ENCODE results near the gene TBC1D10B.

The TBC1D10B gene

GRCh38 chr16:30370456-30371247 lies at the start of gene TBC1D10B:
TSS of gene TBC1D10B (minus strand) at chr16:30370494. CDS start at chr16:30370183, 311 bp downstream.
- DNase-seq (ENCODE audit: low read depth in 2 of 2) = peak; percentile 97 to 98

- DNase-seq (ENCODE audit: low read depth in 2 of 2) = no peak
Observed at GRCh38 chr16:30418350-30419181, 48.3 kb upstream of the TBC1D10B start.

GRCh38 chr16:30417529-30418349 lies 47.4 kb upstream of the TBC1D10B start:
- peak; percentile 63 to 82 for DNase-seq (ENCODE audit: low read depth in 2 of 2)

- no peak for DNase-seq (ENCODE audit: low read depth in 2 of 2)
Observed at GRCh38 chr16:30416624-30417528, 46.6 kb upstream of the TBC1D10B start.

- no peak for DNase-seq (ENCODE audit: low read depth in 2 of 2)
Observed at GRCh38 chr16:30416047-30416603, 45.8 kb upstream of the TBC1D10B start.

- DNase-seq (ENCODE audit: low read depth in 2 of 2) = no peak
Observed at GRCh38 chr16:30414159-30414558, 43.9 kb upstream of the TBC1D10B start.

GRCh38 chr16:30413112-30413806 lies 43.0 kb upstream of the TBC1D10B start:
- no peak for DNase-seq (ENCODE audit: low read depth in 2 of 2)

- DNase-seq (ENCODE audit: low read depth in 2 of 2) = peak; percentile 93
Observed at GRCh38 chr16:30409125-30410060, 39.1 kb upstream of the TBC1D10B start.

GRCh38 chr16:30407804-30408534 lies 37.7 kb upstream of the TBC1D10B start:
- DNase-seq (ENCODE audit: low read depth in 2 of 2) = no peak

GRCh38 chr16:30407102-30407803 lies 37.0 kb upstream of the TBC1D10B start, which contains the start of gene ZNF771:
TSS of gene ZNF771 (plus strand) at chr16:30407606. CDS start at chr16:30408054, 448 bp downstream.
- DNase-seq (ENCODE audit: low read depth in 2 of 2) = peak; percentile 86 to 95

GRCh38 chr16:30406795-30407101 lies 36.5 kb upstream of the TBC1D10B start:
- no peak for DNase-seq (ENCODE audit: low read depth in 2 of 2)

- DNase-seq (ENCODE audit: low read depth in 2 of 2) = no peak
Observed at GRCh38 chr16:30401768-30402425, 31.6 kb upstream of the TBC1D10B start.

- no peak for DNase-seq (ENCODE audit: low read depth in 2 of 2)
Observed at GRCh38 chr16:30399435-30400186, 29.3 kb upstream of the TBC1D10B start.

GRCh38 chr16:30398661-30399434 lies 28.6 kb upstream of the TBC1D10B start:
- DNase-seq (ENCODE audit: low read depth in 2 of 2) = no peak

Measured in activated CD4-positive, alpha-beta T cell treated with anti-CD3 and anti-CD28 coated beads for 24 hours (primary cell).